Heart left ventricle (tissue), 16 donors: Measurements from ENCODE around the gene OLFM1. TPM values are rescaled to one million over a fixed set of nuclear protein-coding genes. Genes with fewer than 3 reads are reported as not detected.

Experiments used
- ATAC-seq, 4 donors: fragments of 200-7000 bp; cut with Tn5 transposase; one replicate each; pipeline ENCODE4 v1.9.1; 2020 to 2022; ENCODE audit warnings: moderate library complexity in 4 of 4, mild to moderate bottlenecking in 3 of 4, moderate number of reproducible peaks in 1 of 4
- DNase-seq, 5 donors: peaks; one replicate each; pipeline ENCODE4 v3.0.0-alpha.2; 2020
- H3K27ac ChIP-seq, 12 donors: fragments of 200-600 bp; sonication (generic) in 4 of 12; one replicate each; pipeline versions ENCODE4 v1.5.0 to v1.8.0; 2016 to 2022; ENCODE audit warnings: mild to moderate bottlenecking in 2 of 12
- H3K27me3 ChIP-seq, 9 donors: fragments of 200-600 bp; sonication (generic) in 2 of 9; one replicate each; pipeline versions ENCODE4 v1.5.1 to v1.8.0; 2016 to 2022; ENCODE audit warnings: mild to moderate bottlenecking in 3 of 9
- H3K36me3 ChIP-seq, 9 donors: fragments of 200-600 bp; sonication (generic) in 2 of 9; one replicate each; pipeline versions ENCODE4 v1.5.0 to v1.8.0; 2018 to 2022; ENCODE audit warnings: mild to moderate bottlenecking in 2 of 9
- H3K4me1 ChIP-seq, 12 donors: fragments of 200-600 bp; sonication (generic) in 4 of 12; one replicate each; pipeline versions ENCODE4 v1.5.0 to v1.8.0; 2016 to 2022; ENCODE audit warnings: mild to moderate bottlenecking in 3 of 12
- H3K4me3 ChIP-seq, 12 donors: fragments of 200-600 bp; sonication (generic) in 4 of 12; one replicate each; pipeline versions ENCODE4 v1.5.0 to v1.8.0; 2017 to 2022; ENCODE audit warnings: mild to moderate bottlenecking in 9 of 12, moderate library complexity in 4 of 12
- H3K9me3 ChIP-seq, 12 donors: fragments of 200-600 bp; sonication (generic) in 4 of 12; one replicate each; pipeline versions ENCODE4 v1.5.0 to v1.8.0; 2016 to 2022; ENCODE audit warnings: mild to moderate bottlenecking in 1 of 12
- CTCF ChIP-seq, 12 donors: fragments of 200-600 bp; sonication (generic) in 4 of 12; IDR thresholded peaks; one replicate each; pipeline versions ENCODE4 v1.5.0 to v1.8.0; 2018 to 2022; ENCODE audit warnings: antibody characterized with exemption in 12 of 12, mild to moderate bottlenecking in 5 of 12
- POLR2A ChIP-seq, 2 donors: fragments of 450-650 bp; IDR thresholded peaks; one replicate each; pipeline ENCODE4 v1.6.1; 2017; ENCODE audit warnings: antibody characterized with exemption in 2 of 2, mild to moderate bottlenecking in 2 of 2, moderate library complexity in 2 of 2
- WGBS, 4 donors: extraction: QIAGEN DNeasy Blood & Tissue Kit in 2 of 4; methylation state at CpG; one replicate each; pipeline versions ENCODE4 v1.1.5 to v1.1.7; 2013 to 2018; 5-methylcytosine and 5-hydroxymethylcytosine counted together
- intact Hi-C, 10 donors: fragments of 100-400 bp; cut with DNase I; formaldehyde crosslinking; loops; one replicate each; pipeline versions ENCODE4 v1.11.1 to v1.14.2; 2022
- polyA plus RNA-seq, 2 donors: library from polyadenylated mRNA; stranded (reverse); fragments of 200-250 nt; gene quantifications; one replicate each; pipeline ENCODE4 v1.2.3, GENCODE V29; 2013
- total RNA-seq, 9 donors: library from RNA; depleted of rRNA in 2 of 9; stranded (reverse); fragments of >200 nt in 2 of 9; fragmentation: NEBNext Ultra II Directional in 3 of 9; extraction: Animal tissue kit (Norgen Biotek cat#: 25700) in 3 of 9; gene quantifications; one replicate each; pipeline versions ENCODE4 v1.1.0 to v1.2.4, GENCODE V29; 2016 to 2023
- donor health status: ischemic (EF 13 %, LVEDD 7.1; RV severe dilation, severe dysfunction).
- donor health status: healthy with polysubstance abuse.
- donor health status: DM: no; HTN: yes; CAD: no.
- donor health status: DM: no; HTN: no; CAD: no.
- donor health status: ischemic (EF 25% LVEDD 6.9; RV normal size, moderate dysfunction).
- donor health status: ischemic (EF 25% LVEDD 5.7; RV mildly dilated, moderate dysfunction).
- donor health status: healthy.
- donor health status: DM: yes; HTN: yes; CAD: no.
- donor health status: ischemic (EF 35%, LVEDD 5.7; RV mildly dilated, moderate dysfunction).
- donor health status: nonischemic (EF 11% LVEDD 7.7; RV severe dilation, severe dysfunction).
- donor health status: DM: yes; HTN: yes; CAD: no.
- donor health status: PGD.
- donor health status: ischemic (EF 29% LVEDD 5.4; RV normal size, mild dysfunction).
- donor health status: nonischemic (EF 23%, LVEDD 6.1; RV moderate dilation, normal function).

OLFM1 gene
- total and polyA plus RNA-seq, 11 donors: 3.5 to 11.8 (median 8.1) TPM

- 0 to 1% (median 1%) methylated on average over 42 to 90 of the region's 90 CpGs for WGBS, 4 donors
- peak overlapping the region in 2 of 12 donors; percentile 13 to 48 for H3K27ac ChIP-seq
- peak; percentile 60 to 75 (median 62) for DNase-seq
- intact Hi-C loops: loop anchor here in 7 of 10 donors (5.0 to 10.0 kb wide), 3 partner anchors 291 to 301 kb away; no protein-coding TSS in a partner anchor
- peaks cover 0 to 19% (median 2%) of the 10 kb centered on the region in 9 donors for H3K27me3 ChIP-seq
- H3K4me3 ChIP-seq: peak overlapping the region; percentile 36 to 66 (median 56)
- peaks cover 0 to 18% (median 5%) of the 10 kb centered on the region in 12 donors for H3K4me1 ChIP-seq
- H3K9me3 ChIP-seq: no peaks in the 10 kb centered on the region
- TF ChIP-seq CTCF (IDR thresholded peaks at IDR 0.05) (no peak), POLR2A (IDR thresholded peaks at IDR 0.05) (no peak)
- ATAC-seq: peak; percentile 76 to 91 (median 88)
- H3K36me3 ChIP-seq: no peaks in the 10 kb centered on the region
Observed at GRCh38 chr9:135075234-135076142, 12.0 kb upstream of the OLFM1 start.

GRCh38 chr9:135076143-135076875, 11.2 kb upstream of the OLFM1 start:
- H3K27ac ChIP-seq: no peak overlapping the region
- peaks cover 0 to 18% (median 5%) of the 10 kb centered on the region in 12 donors for H3K4me1 ChIP-seq
- TF ChIP-seq CTCF (IDR thresholded peaks at IDR 0.05) (no peak), POLR2A (IDR thresholded peaks at IDR 0.05) (no peak)
- intact Hi-C loops: loop anchor here in 7 of 10 donors (5.0 to 10.0 kb wide), 3 partner anchors 292 to 302 kb away; no protein-coding TSS in a partner anchor
- WGBS, 4 donors: 29 to 41% (median 36%) methylated on average over 13 to 19 of the region's 19 CpGs
- ATAC-seq (no peak), DNase-seq (peak in 1 of 5 donors; percentile 2)
- peaks cover 0 to 19% (median 0%) of the 10 kb centered on the region in 9 donors for H3K27me3 ChIP-seq
- no peaks in the 10 kb centered on the region for H3K36me3 ChIP-seq
- peak overlapping the region; percentile 36 to 66 (median 56) for H3K4me3 ChIP-seq
- no peaks in the 10 kb centered on the region for H3K9me3 ChIP-seq

- Histone ChIP-seq H3K27ac (no peak overlapping the region), H3K4me1 (peaks cover 0 to 18% (median 5%) of the 10 kb centered on the region in 12 donors), H3K9me3 (no peaks in the 10 kb centered on the region), H3K27me3 (peaks cover 0 to 19% (median 0%) of the 10 kb centered on the region in 9 donors), H3K36me3 (no peaks in the 10 kb centered on the region), H3K4me3 (no peak overlapping the region)
- ATAC-seq (no peak), DNase-seq (peak in 1 of 5 donors; percentile 0)
- intact Hi-C loops: loop anchor here in 7 of 10 donors (5.0 to 10.0 kb wide), 3 partner anchors 292 to 302 kb away; no protein-coding TSS in a partner anchor
- 72 to 85% (median 83%) methylated on average over 6 of the region's 6 CpGs for WGBS, 4 donors
- TF ChIP-seq POLR2A (IDR thresholded peaks at IDR 0.05): no peak
- TF ChIP-seq CTCF (IDR thresholded peaks at IDR 0.05): no peak
Observed at GRCh38 chr9:135076876-135077430, 10.5 kb upstream of the OLFM1 start.
